Spleen (tissue), 11 donors: ENCODE measurements around the gene PIAS4. TPM values are rescaled to one million over a fixed set of nuclear protein-coding genes. Genes with fewer than 3 reads are reported as not detected.

Source experiments
- DNase-seq: peaks from one replicate; pipeline ENCODE4 v3.0.0-alpha.2; 2020
- H3K27ac ChIP-seq, 8 donors: fragments of 200-600 bp; sonication (generic) in 7 of 8; 1 replicate in 4 of 8; 2 replicates in 4 of 8; pipeline versions ENCODE4 v1.5.0 to v1.8.0; 2016 to 2021; ENCODE audit warnings: inconsistent platforms in 4 of 8, mild to moderate bottlenecking in 4 of 8, moderate library complexity in 1 of 8
- H3K27me3 ChIP-seq, 7 donors: fragments of 200-600 bp; sonication (generic) in 6 of 7; replicated peaks in 1 of 7; 1 replicate in 4 of 7; 2 replicates in 3 of 7; pipeline versions ENCODE4 v1.5.0 to v1.8.0; 2016 to 2021; ENCODE audit warnings: inconsistent platforms in 3 of 7, mild to moderate bottlenecking in 1 of 7
- H3K36me3 ChIP-seq, 6 donors: fragments of 200-600 bp; sonication (generic) in 5 of 6; 1 replicate in 4 of 6; 2 replicates in 2 of 6; pipeline versions ENCODE4 v1.5.0 to v1.8.0; 2016 to 2021; ENCODE audit warnings: inconsistent platforms in 2 of 6
- H3K4me1 ChIP-seq, 6 donors: fragments of 200-600 bp; sonication (generic) in 5 of 6; 1 replicate in 3 of 6; 2 replicates in 3 of 6; pipeline versions ENCODE4 v1.5.0 to v1.8.0; 2016 to 2021; ENCODE audit warnings: inconsistent platforms in 3 of 6
- H3K4me3 ChIP-seq, 8 donors: fragments of 200-600 bp; sonication (generic) in 7 of 8; 1 replicate in 4 of 8; 2 replicates in 4 of 8; pipeline versions ENCODE4 v1.5.0 to v1.8.0; 2016 to 2021; ENCODE audit warnings: inconsistent platforms in 4 of 8, mild to moderate bottlenecking in 4 of 8, moderate library complexity in 2 of 8
- H3K9me3 ChIP-seq, 8 donors: fragments of 200-600 bp; sonication (generic) in 7 of 8; 1 replicate in 4 of 8; 2 replicates in 4 of 8; pipeline versions ENCODE4 v1.5.0 to v1.8.0; 2016 to 2021; ENCODE audit warnings: inconsistent platforms in 4 of 8
- POLR2A ChIP-seq, 3 donors: fragments of 450-650 bp; IDR thresholded peaks; one replicate each; pipeline ENCODE4 v1.5.1; 2017; ENCODE audit warnings: antibody characterized with exemption in 3 of 3, mild to moderate bottlenecking in 1 of 3
- POLR2AphosphoS5 ChIP-seq, 3 donors: sonication (generic); formaldehyde crosslinking; IDR thresholded peaks; one replicate each; pipeline ENCODE4 v1.5.1; 2017; ENCODE audit warnings: antibody characterized with exemption in 3 of 3
- WGBS, 5 donors: extraction: QIAGEN DNeasy Blood & Tissue Kit in 3 of 5; methylation state at CpG; one replicate each; pipeline versions ENCODE4 v1.1.5 to v1.1.7; 2013 to 2018; 5-methylcytosine and 5-hydroxymethylcytosine counted together
- intact Hi-C: fragments of 100-400 bp; cut with DNase I; formaldehyde crosslinking; loops from one replicate; pipeline ENCODE4 v1.15.0; 2023; ENCODE audit warnings: low total_unique reads
- polyA plus RNA-seq, 3 donors: library from polyadenylated mRNA; stranded (reverse); fragments of 200-250 nt; gene quantifications; one replicate each; pipeline ENCODE4 v1.2.1, GENCODE V29; 2013
- total RNA-seq, 7 donors: library from RNA; depleted of rRNA in 3 of 7; stranded (reverse); fragments of >200 nt in 3 of 7; fragmentation: NEBNext Ultra II Directional in 4 of 7; extraction: Animal tissue kit (Norgen Biotek cat#: 25700) in 4 of 7; gene quantifications; one replicate each; pipeline versions ENCODE4 v1.1.0 to v1.2.1, GENCODE V29; 2016 to 2021
- TF ChIP-seq, protein P1 (sequence below), 11 experiments: fragments of 200-600 bp in 7 of 11; fragments of 450-650 bp in 4 of 11; sonication (generic) in 4 of 11; IDR thresholded peaks in 8 of 11; conservative IDR thresholded peaks in 3 of 11; 1 replicate in 7 of 11; 2 replicates in 4 of 11; pipeline versions ENCODE4 v1.4.0 to v1.8.0; 2016 to 2021; ENCODE audit warnings: antibody characterized with exemption in 11 of 11, inconsistent platforms in 4 of 11, mild to moderate bottlenecking in 1 of 11
- donor health status: healthy with polysubstance abuse.
- donor health status: DM: no; HTN: no; CAD: no; lungs with moderate emphysema.
- donor health status: DM: no; HTN: no; CAD: no.
- donor health status: Bipolar disorder and iron deficiency.
- donor health status: healthy.
- donor health status: DM: no; HTN: no; CAD: no.
- donor health status: DM: yes; HTN: yes; CAD: no.

PIAS4 gene
- total and polyA plus RNA-seq, 10 donors, result 6.2 to 30.5 (median 22.3) TPM

DNA sequence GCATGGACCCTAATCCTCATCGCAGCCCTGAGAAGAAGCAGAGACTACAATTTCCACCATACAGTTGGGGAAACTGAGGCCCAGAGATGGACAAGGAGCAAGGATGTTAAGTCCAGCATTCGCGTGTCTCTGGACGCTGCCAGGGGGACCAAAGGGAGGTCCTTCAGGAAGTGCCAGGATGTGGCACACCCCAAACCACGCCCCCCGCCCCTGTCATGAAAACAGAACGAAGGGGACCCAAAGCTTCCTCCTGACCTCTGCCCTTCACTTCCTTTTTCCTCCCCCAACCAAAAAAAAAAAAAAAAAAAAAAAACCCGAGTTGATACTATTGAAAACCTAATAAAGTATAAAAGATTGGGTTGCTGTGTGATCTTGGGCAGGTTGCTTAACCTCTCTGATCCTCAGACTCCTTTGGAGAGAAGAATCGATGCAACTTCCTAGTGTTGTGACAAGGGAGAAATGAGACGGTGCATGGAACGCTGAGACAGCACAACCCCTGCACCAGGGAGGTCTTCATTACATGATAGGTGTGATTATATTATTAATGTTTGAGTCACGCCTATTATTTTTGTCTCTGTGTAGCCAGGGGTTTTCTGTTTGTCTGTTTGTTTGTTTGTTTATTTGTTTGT is 61.9 kb downstream of the PIAS4 start:
- peak overlapping the region in 1 of 8 donors; percentile 38 for H3K4me3 ChIP-seq
- no peaks in the 10 kb centered on the region for H3K9me3 ChIP-seq
- TF ChIP-seq POLR2A (IDR thresholded peaks at IDR 0.05), result no peak
- TF ChIP-seq POLR2AphosphoS5 (IDR thresholded peaks at IDR 0.05), result peak in 1 of 3 donors; percentile 48
- no peaks in the 10 kb centered on the region for H3K27me3 ChIP-seq
- H3K36me3 ChIP-seq, result no peaks in the 10 kb centered on the region
- WGBS, 5 donors, result 24 to 43% (median 31%) methylated on average over 12 of the region's 12 CpGs
- H3K27ac ChIP-seq, result peak overlapping the region in 4 of 8 donors; percentile 26 to 99 (median 99)
- intact Hi-C loops, result loop anchor here (10.0 kb wide), 2 partner anchors 45 to 65 kb away; partner anchors contain the start of gene PIAS4
- DNase-seq, result peak; percentile 92
- H3K4me1 ChIP-seq, result peaks cover 14 to 36% (median 28%) of the 10 kb centered on the region in 6 donors

DNA sequence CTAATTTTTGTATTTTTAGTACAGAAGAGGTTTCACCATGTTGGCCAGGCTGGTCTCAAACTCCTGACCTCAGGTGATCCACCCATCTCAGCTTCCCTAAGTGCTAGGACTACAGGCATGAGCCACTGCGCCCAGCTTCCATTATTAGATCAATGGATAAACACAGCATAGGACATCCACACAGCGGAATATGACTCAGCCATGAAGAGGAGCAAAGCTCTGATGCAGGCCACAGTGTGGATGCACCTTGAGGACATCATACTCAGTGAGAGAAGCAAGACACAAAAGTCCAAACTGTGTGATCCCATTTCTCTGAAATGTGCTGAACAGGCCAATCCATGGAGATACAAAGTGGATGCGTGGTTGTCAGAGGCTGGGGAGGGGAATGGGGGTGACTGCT is 64.1 kb downstream of the PIAS4 start:
- H3K27me3 ChIP-seq, result no peaks in the 10 kb centered on the region
- TF ChIP-seq POLR2A (IDR thresholded peaks at IDR 0.05), result no peak
- TF ChIP-seq, protein P1, sequence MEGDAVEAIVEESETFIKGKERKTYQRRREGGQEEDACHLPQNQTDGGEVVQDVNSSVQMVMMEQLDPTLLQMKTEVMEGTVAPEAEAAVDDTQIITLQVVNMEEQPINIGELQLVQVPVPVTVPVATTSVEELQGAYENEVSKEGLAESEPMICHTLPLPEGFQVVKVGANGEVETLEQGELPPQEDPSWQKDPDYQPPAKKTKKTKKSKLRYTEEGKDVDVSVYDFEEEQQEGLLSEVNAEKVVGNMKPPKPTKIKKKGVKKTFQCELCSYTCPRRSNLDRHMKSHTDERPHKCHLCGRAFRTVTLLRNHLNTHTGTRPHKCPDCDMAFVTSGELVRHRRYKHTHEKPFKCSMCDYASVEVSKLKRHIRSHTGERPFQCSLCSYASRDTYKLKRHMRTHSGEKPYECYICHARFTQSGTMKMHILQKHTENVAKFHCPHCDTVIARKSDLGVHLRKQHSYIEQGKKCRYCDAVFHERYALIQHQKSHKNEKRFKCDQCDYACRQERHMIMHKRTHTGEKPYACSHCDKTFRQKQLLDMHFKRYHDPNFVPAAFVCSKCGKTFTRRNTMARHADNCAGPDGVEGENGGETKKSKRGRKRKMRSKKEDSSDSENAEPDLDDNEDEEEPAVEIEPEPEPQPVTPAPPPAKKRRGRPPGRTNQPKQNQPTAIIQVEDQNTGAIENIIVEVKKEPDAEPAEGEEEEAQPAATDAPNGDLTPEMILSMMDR (IDR thresholded peaks at IDR 0.05 in 8 of 11, conservative IDR thresholded peaks at IDR 0.05 in 3 of 11), result no peak
- no peak for TF ChIP-seq POLR2AphosphoS5 (IDR thresholded peaks at IDR 0.05)
- no peak for DNase-seq
- H3K36me3 ChIP-seq, result no peaks in the 10 kb centered on the region
- H3K27ac ChIP-seq, result no peak overlapping the region
- no peaks in the 10 kb centered on the region for H3K9me3 ChIP-seq
- 92 to 99% (median 94%) methylated on average over 3 of the region's 3 CpGs for WGBS, 5 donors
- intact Hi-C loops, result no loop called here
- no peak overlapping the region for H3K4me3 ChIP-seq
- peaks cover 14 to 41% (median 26%) of the 10 kb centered on the region in 6 donors for H3K4me1 ChIP-seq

DNA sequence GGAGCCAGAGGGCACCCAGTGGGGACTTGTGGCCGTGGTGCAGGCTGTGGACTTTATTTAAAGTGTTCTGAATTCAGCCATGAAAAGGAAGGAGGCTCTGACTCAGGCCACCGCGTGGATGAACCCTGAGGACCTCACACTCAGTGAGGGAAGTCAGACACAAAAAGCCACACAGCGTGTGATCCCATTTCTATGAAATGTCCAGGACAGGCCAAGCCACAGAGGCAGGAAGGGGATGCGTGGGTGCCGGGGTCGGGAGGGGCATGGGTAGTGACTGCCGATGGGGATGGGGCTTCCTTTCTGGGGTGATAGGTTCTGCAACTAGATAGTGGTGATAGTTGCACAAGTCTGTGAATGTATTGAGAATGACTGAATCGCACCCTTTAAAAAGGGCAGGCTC is 67.8 kb downstream of the PIAS4 start:
- no peak overlapping the region for H3K27ac ChIP-seq
- no peaks in the 10 kb centered on the region for H3K36me3 ChIP-seq
- peaks cover 8 to 46% (median 20%) of the 10 kb centered on the region in 6 donors for H3K4me1 ChIP-seq
- H3K4me3 ChIP-seq, result no peak overlapping the region
- 33 to 55% (median 35%) methylated on average over 9 of the region's 9 CpGs for WGBS, 5 donors
- no peaks in the 10 kb centered on the region for H3K27me3 ChIP-seq
- TF ChIP-seq, protein P1 (IDR thresholded peaks at IDR 0.05 in 8 of 11, conservative IDR thresholded peaks at IDR 0.05 in 3 of 11), result no peak
- TF ChIP-seq POLR2A (IDR thresholded peaks at IDR 0.05) (no peak), POLR2AphosphoS5 (IDR thresholded peaks at IDR 0.05) (no peak)
- DNase-seq, result no peak
- no peaks in the 10 kb centered on the region for H3K9me3 ChIP-seq
- intact Hi-C loops, result no loop called here

DNA sequence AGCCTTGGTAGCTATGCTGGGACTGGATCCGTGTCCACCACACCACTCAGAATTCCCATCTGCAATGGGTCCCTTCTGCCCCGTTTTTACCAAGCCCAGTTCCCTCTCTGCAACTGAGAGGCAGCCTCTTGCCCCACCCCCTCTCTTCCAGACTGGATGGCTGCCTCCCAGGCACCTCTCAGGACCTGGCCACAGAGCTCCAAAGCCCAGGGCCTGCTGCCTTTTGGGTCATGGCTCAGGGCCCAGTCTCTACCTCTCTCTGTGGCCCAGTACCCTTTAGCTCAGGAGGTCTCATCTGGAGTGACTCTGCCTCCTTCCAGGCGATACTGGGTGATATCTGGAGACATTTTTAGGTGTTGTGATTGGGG is 69.5 kb downstream of the PIAS4 start:
- Histone ChIP-seq H3K4me1 (peaks cover 8 to 62% (median 20%) of the 10 kb centered on the region in 6 donors), H3K9me3 (no peaks in the 10 kb centered on the region), H3K27ac (peak overlapping the region; percentile 13 to 94 (median 92)), H3K36me3 (no peaks in the 10 kb centered on the region), H3K27me3 (no peaks in the 10 kb centered on the region), H3K4me3 (peak overlapping the region in 1 of 8 donors; percentile 75)
- intact Hi-C loops, result no loop called here
- WGBS, 5 donors, result 70 to 86% (median 84%) methylated on average over 2 to 3 of the region's 3 CpGs
- TF ChIP-seq POLR2A (IDR thresholded peaks at IDR 0.05), result no peak
- no peak for TF ChIP-seq POLR2AphosphoS5 (IDR thresholded peaks at IDR 0.05)
- TF ChIP-seq, protein P1 (IDR thresholded peaks at IDR 0.05 in 8 of 11, conservative IDR thresholded peaks at IDR 0.05 in 3 of 11), result no peak
- no peak for DNase-seq
